Loucy (cell line): ENCODE measurements around the gene FOXM1.
A peak's percentile ranks its signal among the peaks of the same experiment; 100 is the strongest.

ENCODE experiments used
- H2AFZ ChIP-seq: fragments of 200-600 bp; sonication (generic); 2 replicates; pipeline ENCODE4 v1.6.0; 2016; ENCODE audit warnings: antibody characterized with exemption, mild to moderate bottlenecking, low read length, moderate library complexity
- H3F3A ChIP-seq: fragments of 200-600 bp; 2 replicates; pipeline ENCODE4 v1.6.0; 2016; ENCODE audit warnings: antibody characterized with exemption, low read depth, mild to moderate bottlenecking
- H3K27me3 ChIP-seq: fragments of 200-600 bp; sonication (generic); 2 replicates; pipeline ENCODE4 v1.6.1; 2014; ENCODE audit warnings: low read length, mild to moderate bottlenecking; ENCODE audit not compliant: insufficient read depth, poor library complexity, severe bottlenecking
- H3K36me3 ChIP-seq: fragments of 200-600 bp; sonication (generic); 2 replicates; pipeline ENCODE4 v1.6.1; 2016; ENCODE audit warnings: low read length; ENCODE audit not compliant: insufficient read depth
- H3K4me1 ChIP-seq: fragments of 200-600 bp; sonication (generic); 2 replicates; pipeline ENCODE4 v1.5.1; 2014; ENCODE audit warnings: low read length, mild to moderate bottlenecking; ENCODE audit not compliant: insufficient read depth, poor library complexity, severe bottlenecking
- H3K4me2 ChIP-seq: fragments of 200-600 bp; sonication (generic); 2 replicates; pipeline ENCODE4 v1.6.0; 2014; ENCODE audit warnings: antibody characterized with exemption, low read length, low read depth, mild to moderate bottlenecking; ENCODE audit not compliant: poor library complexity, severe bottlenecking
- H3K4me3 ChIP-seq: fragments of 200-600 bp; sonication (generic); 2 replicates; pipeline ENCODE4 v1.5.1; 2014; ENCODE audit warnings: low read length, mild to moderate bottlenecking, mixed read lengths; ENCODE audit not compliant: poor library complexity, severe bottlenecking
- H3K79me2 ChIP-seq: fragments of 200-600 bp; sonication (generic); 2 replicates; pipeline ENCODE4 v1.6.1; 2014; ENCODE audit warnings: low read length; ENCODE audit not compliant: insufficient read depth
- H3K9ac ChIP-seq: fragments of 200-600 bp; sonication (generic); 2 replicates; pipeline ENCODE4 v1.6.0; 2014; ENCODE audit warnings: mild to moderate bottlenecking, low read depth, low read length, moderate library complexity; ENCODE audit not compliant: poor library complexity, severe bottlenecking
- H3K9me2 ChIP-seq: fragments of 200-600 bp; sonication (generic); replicated peaks from 2 replicates; pipeline ENCODE4 v1.6.1; 2016; ENCODE audit warnings: low read depth, low read length, mixed read lengths
- H3K9me3 ChIP-seq: fragments of 200-600 bp; sonication (generic); 2 replicates; pipeline ENCODE4 v1.6.1; 2014; ENCODE audit warnings: mild to moderate bottlenecking, antibody characterized with exemption, low read length, low read depth; ENCODE audit not compliant: insufficient read depth
- H4K20me1 ChIP-seq: fragments of 200-600 bp; sonication (generic); 2 replicates; pipeline ENCODE4 v1.6.0; 2014; ENCODE audit warnings: antibody characterized with exemption, low read length, mild to moderate bottlenecking; ENCODE audit not compliant: insufficient read depth, poor library complexity, severe bottlenecking
- EZH2phosphoT487 ChIP-seq: fragments of 200-600 bp; IDR thresholded peaks from 2 replicates; pipeline ENCODE4 v1.6.1; 2018; ENCODE audit warnings: antibody characterized with exemption, mild to moderate bottlenecking, moderate library complexity, borderline replicate concordance
- TF ChIP-seq, protein P1 (sequence below): fragments of 200-600 bp; sonication (generic); conservative IDR thresholded peaks from 2 replicates; pipeline ENCODE4 v1.5.1; 2014; ENCODE audit warnings: mild to moderate bottlenecking, antibody characterized with exemption, low read length

Gene FOXM1, protein sequence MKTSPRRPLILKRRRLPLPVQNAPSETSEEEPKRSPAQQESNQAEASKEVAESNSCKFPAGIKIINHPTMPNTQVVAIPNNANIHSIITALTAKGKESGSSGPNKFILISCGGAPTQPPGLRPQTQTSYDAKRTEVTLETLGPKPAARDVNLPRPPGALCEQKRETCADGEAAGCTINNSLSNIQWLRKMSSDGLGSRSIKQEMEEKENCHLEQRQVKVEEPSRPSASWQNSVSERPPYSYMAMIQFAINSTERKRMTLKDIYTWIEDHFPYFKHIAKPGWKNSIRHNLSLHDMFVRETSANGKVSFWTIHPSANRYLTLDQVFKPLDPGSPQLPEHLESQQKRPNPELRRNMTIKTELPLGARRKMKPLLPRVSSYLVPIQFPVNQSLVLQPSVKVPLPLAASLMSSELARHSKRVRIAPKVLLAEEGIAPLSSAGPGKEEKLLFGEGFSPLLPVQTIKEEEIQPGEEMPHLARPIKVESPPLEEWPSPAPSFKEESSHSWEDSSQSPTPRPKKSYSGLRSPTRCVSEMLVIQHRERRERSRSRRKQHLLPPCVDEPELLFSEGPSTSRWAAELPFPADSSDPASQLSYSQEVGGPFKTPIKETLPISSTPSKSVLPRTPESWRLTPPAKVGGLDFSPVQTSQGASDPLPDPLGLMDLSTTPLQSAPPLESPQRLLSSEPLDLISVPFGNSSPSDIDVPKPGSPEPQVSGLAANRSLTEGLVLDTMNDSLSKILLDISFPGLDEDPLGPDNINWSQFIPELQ

DNA sequence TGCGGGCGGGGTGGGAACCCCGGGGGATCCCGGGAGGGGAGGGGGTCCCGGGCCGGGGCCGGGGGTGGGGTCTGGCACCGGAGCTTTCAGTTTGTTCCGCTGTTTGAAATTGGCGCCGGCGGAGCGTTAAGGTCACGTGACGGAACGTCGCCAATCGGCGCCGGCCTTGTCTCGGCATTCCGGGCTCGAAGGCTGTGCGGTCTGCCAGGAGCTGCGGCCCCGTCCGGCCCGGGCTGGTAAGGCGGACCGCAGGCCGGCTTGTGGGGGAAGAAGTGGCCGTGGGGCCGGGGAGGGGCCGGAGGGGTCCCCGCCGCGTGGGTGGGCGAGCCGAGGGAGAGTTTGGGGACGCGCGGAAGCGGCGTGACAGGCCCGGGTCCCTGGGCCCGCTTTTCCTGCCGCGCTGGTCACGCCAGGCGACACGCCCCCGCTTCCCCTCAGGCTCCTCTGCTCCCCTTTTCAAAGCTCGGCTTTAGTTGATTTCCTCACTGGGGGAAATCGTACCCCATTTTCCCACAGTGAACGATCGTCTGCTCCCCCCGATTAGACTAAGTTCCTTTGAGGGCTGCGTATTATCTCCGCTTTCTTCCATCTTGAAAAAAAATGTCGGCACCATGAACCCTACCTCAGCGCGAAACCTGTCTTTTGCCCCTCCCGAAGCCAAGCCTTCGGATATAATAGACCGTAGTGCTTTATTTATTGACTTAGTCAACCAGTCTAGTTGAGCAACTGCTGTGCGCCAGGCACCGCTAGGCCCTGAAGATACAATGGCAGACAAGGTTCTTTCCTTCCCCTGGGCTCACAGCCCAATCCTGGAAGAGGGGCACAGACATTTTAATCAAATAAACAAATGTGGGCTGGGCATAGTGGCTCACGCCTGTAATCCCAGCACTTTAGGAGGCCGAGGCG is at the start of gene FOXM1, which contains the start of gene RHNO1:
Gene FOXM1, minus strand, starts transcription at position 128 of the 906 bp plus-strand sequence. CDS start 2,696 bp downstream, outside the sequence.
Gene RHNO1, plus strand, starts transcription at position 177 of the 906 bp plus-strand sequence. CDS start 8,144 bp downstream, outside the sequence.
- Histone ChIP-seq H3K27me3 (no peaks in the 10 kb centered on the region), H3F3A (no peaks in the 10 kb centered on the region), H3K9me2 (no peaks in the 10 kb centered on the region), H3K4me3 (peak within 1 kb of the TSS; percentile 91), H3K79me2 (peaks cover 97% of the 10 kb centered on the region), H3K36me3 (peaks cover 12% of the 10 kb centered on the region; the same call in 1 of the 2 replicates), H3K9ac (peak within 1 kb of the TSS; percentile 92), H3K4me2 (peak within 1 kb of the TSS; percentile 87), H2AFZ (peak within 1 kb of the TSS; percentile 74), H3K4me1 (peaks cover 40% of the 10 kb centered on the region), H3K9me3 (no peaks in the 10 kb centered on the region), H4K20me1 (peaks cover 17% of the 10 kb centered on the region)
- TF ChIP-seq, protein P1, sequence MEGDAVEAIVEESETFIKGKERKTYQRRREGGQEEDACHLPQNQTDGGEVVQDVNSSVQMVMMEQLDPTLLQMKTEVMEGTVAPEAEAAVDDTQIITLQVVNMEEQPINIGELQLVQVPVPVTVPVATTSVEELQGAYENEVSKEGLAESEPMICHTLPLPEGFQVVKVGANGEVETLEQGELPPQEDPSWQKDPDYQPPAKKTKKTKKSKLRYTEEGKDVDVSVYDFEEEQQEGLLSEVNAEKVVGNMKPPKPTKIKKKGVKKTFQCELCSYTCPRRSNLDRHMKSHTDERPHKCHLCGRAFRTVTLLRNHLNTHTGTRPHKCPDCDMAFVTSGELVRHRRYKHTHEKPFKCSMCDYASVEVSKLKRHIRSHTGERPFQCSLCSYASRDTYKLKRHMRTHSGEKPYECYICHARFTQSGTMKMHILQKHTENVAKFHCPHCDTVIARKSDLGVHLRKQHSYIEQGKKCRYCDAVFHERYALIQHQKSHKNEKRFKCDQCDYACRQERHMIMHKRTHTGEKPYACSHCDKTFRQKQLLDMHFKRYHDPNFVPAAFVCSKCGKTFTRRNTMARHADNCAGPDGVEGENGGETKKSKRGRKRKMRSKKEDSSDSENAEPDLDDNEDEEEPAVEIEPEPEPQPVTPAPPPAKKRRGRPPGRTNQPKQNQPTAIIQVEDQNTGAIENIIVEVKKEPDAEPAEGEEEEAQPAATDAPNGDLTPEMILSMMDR: no peak
- no peak for TF ChIP-seq EZH2phosphoT487

DNA sequence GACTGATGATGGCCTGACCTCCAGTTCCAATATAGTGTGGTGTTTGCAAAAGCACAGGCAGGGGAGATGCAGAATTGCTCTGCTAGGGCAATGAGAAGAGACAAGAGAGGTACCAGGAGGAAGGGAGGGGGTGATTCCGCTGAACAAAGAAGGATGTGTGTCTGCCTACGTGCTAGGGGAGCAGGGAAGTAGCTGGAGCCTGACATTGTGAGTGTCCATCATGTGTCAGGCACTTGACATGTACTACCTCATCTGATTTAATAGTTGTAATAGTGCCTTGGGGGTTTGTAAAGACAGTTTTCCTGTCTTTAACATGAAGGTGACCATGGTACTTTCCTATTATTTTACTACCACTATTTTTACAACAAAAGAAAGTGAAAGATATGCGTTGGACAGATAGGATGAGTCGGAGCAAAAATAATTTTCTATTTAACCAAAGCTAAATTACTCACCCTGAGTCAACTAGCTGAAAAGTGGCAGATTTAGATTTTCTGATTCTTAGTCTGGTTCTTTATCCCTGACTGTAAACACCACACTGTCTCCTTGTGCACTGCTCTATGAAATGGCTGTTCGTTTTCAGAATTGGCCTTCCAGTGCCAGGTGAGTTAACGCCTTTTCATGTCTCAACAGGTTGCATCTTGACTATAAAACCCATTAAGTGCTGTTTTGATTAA is 48.5 kb upstream of the FOXM1 start:
- Histone ChIP-seq H3K79me2 (no peaks in the 10 kb centered on the region), H4K20me1 (no peaks in the 10 kb centered on the region), H3K4me2 (no peak overlapping the region), H3K9me2 (no peaks in the 10 kb centered on the region), H3K9me3 (no peaks in the 10 kb centered on the region), H3K9ac (no peak overlapping the region), H3K36me3 (peaks cover 7% of the 10 kb centered on the region; the same call in 1 of the 2 replicates), H3K4me1 (no peaks in the 10 kb centered on the region), H3K4me3 (no peak overlapping the region), H3K27me3 (no peaks in the 10 kb centered on the region), H3F3A (no peaks in the 10 kb centered on the region), H2AFZ (no peak overlapping the region)
- no peak for TF ChIP-seq EZH2phosphoT487
- TF ChIP-seq, protein P1: no peak

DNA sequence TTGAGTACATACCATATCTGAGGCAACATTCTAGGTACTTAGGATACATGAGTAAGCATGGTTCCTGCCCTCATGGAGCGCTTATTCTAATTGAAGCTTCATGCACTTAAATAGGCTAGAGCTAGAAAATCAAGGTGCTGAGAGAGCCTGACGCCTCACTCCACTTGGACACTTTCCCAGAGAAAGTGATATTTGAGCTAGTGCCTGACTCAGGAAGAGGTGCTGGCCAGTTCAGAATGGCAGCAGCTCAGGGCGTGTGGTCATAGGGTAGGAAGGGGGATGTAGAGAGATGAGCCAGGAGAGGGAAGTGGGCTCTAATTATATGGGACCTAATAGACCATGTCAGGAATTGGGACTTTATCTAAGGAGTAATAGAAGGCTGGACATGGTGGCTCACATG is 47.0 kb upstream of the FOXM1 start:
- H3F3A ChIP-seq: no peaks in the 10 kb centered on the region
- TF ChIP-seq, protein P1: no peak
- no peak for TF ChIP-seq EZH2phosphoT487
- H3K9me3 ChIP-seq: no peaks in the 10 kb centered on the region
- H3K4me1 ChIP-seq: no peaks in the 10 kb centered on the region
- no peak overlapping the region for H3K9ac ChIP-seq
- no peaks in the 10 kb centered on the region for H4K20me1 ChIP-seq
- no peaks in the 10 kb centered on the region for H3K27me3 ChIP-seq
- no peak overlapping the region for H3K4me3 ChIP-seq
- H2AFZ ChIP-seq: no peak overlapping the region
- H3K36me3 ChIP-seq: peaks cover 7% of the 10 kb centered on the region; the same call in 1 of the 2 replicates
- no peaks in the 10 kb centered on the region for H3K9me2 ChIP-seq
- no peaks in the 10 kb centered on the region for H3K79me2 ChIP-seq
- no peak overlapping the region for H3K4me2 ChIP-seq
